Mesodermal cell (in vitro differentiated cells): Measurements from ENCODE around the gene NEGR1.

Experiments used
- H3K27ac ChIP-seq: 2 replicates; pipeline ENCODE4 v1.7.0; 2013; ENCODE audit warnings: mild to moderate bottlenecking, low read depth, low read length, moderate library complexity; ENCODE audit not compliant: severe bottlenecking
- H3K36me3 ChIP-seq: 2 replicates; pipeline ENCODE4 v1.7.1; 2013; ENCODE audit warnings: mild to moderate bottlenecking, low read length, moderate library complexity; ENCODE audit not compliant: control insufficient read depth, insufficient read depth
- H3K4me1 ChIP-seq: one replicate; pipeline ENCODE4 v1.7.1; 2013; ENCODE audit warnings: mild to moderate bottlenecking, low read length; ENCODE audit not compliant: insufficient read depth, control insufficient read depth, poor library complexity, severe bottlenecking
- H3K4me3 ChIP-seq: 2 replicates; pipeline ENCODE4 v1.7.0; 2013; ENCODE audit warnings: low read length, control low read depth, mild to moderate bottlenecking; ENCODE audit not compliant: insufficient read depth, poor library complexity, severe bottlenecking; ENCODE audit errors: extremely low read depth
- H3K9me3 ChIP-seq: 2 replicates; pipeline ENCODE4 v1.7.1; 2013; ENCODE audit warnings: mild to moderate bottlenecking, low read length, moderate library complexity; ENCODE audit not compliant: control insufficient read depth
- WGBS, 2 experiments: methylation state at CpG; one replicate each; pipeline ENCODE4 v1.1.5; 2013; ENCODE audit warnings: missing lambda C conversion rate in 2 of 2; ENCODE audit not compliant: insufficient coverage in 2 of 2; 5-methylcytosine and 5-hydroxymethylcytosine counted together

The NEGR1 gene

GRCh38 chr1:72051538-72051937 is 230.8 kb downstream of the NEGR1 start:
- 69 to 100% methylated on average over 2 of the region's 2 CpGs for WGBS, 2 experiments
- Histone ChIP-seq H3K4me3 (no peak overlapping the region), H3K27ac (no peak overlapping the region), H3K9me3 (no peaks in the 10 kb centered on the region), H3K36me3 (no peaks in the 10 kb centered on the region), H3K4me1 (no peaks in the 10 kb centered on the region)

GRCh38 chr1:72050551-72050950 is 231.8 kb downstream of the NEGR1 start:
- Histone ChIP-seq H3K36me3 (no peaks in the 10 kb centered on the region), H3K9me3 (no peaks in the 10 kb centered on the region), H3K27ac (no peak overlapping the region), H3K4me3 (no peak overlapping the region), H3K4me1 (no peaks in the 10 kb centered on the region)

GRCh38 chr1:72037745-72038343 is 244.5 kb downstream of the NEGR1 start:
- Histone ChIP-seq H3K27ac (no peak overlapping the region), H3K4me1 (no peaks in the 10 kb centered on the region), H3K4me3 (no peak overlapping the region), H3K36me3 (no peaks in the 10 kb centered on the region), H3K9me3 (no peaks in the 10 kb centered on the region)
- 0% methylated on average over 1 of the region's 3 CpGs; no CpG with 5 or more reads in 1 of the 2 experiments for WGBS, 2 experiments

GRCh38 chr1:72034827-72035226 is 247.5 kb downstream of the NEGR1 start:
- Histone ChIP-seq H3K4me1 (no peaks in the 10 kb centered on the region), H3K4me3 (no peak overlapping the region), H3K9me3 (no peaks in the 10 kb centered on the region), H3K36me3 (no peaks in the 10 kb centered on the region), H3K27ac (no peak overlapping the region)
- 84 to 89% methylated on average over 6 to 7 of the region's 9 CpGs for WGBS, 2 experiments

GRCh38 chr1:72023063-72023930 is 259.0 kb downstream of the NEGR1 start:
- WGBS, 2 experiments, result no CpG with 5 or more reads among the region's 4 CpGs
- H3K27ac ChIP-seq, result no peak overlapping the region
- H3K4me1 ChIP-seq, result no peaks in the 10 kb centered on the region
- H3K4me3 ChIP-seq, result no peak overlapping the region
- H3K36me3 ChIP-seq, result no peaks in the 10 kb centered on the region
- no peaks in the 10 kb centered on the region for H3K9me3 ChIP-seq

- 78 to 100% methylated on average over 1 to 2 of the region's 2 CpGs for WGBS, 2 experiments
- no peak overlapping the region for H3K27ac ChIP-seq
- H3K4me3 ChIP-seq, result no peak overlapping the region
- H3K36me3 ChIP-seq, result no peaks in the 10 kb centered on the region
- H3K4me1 ChIP-seq, result no peaks in the 10 kb centered on the region
- H3K9me3 ChIP-seq, result no peaks in the 10 kb centered on the region
Observed at GRCh38 chr1:72018562-72018961, 263.8 kb downstream of the NEGR1 start.

- Histone ChIP-seq H3K4me1 (peaks cover 2% of the 10 kb centered on the region), H3K27ac (no peak overlapping the region), H3K9me3 (no peaks in the 10 kb centered on the region), H3K4me3 (no peak overlapping the region), H3K36me3 (no peaks in the 10 kb centered on the region)
- WGBS, 2 experiments, result no CpG with 5 or more reads among the region's 1 CpG
Observed at GRCh38 chr1:72015006-72015405, 267.3 kb downstream of the NEGR1 start.

GRCh38 chr1:72013161-72013560 is 269.2 kb downstream of the NEGR1 start:
- WGBS, 2 experiments, result 60% methylated on average over 1 of the region's 1 CpG; no CpG with 5 or more reads in 1 of the 2 experiments
- Histone ChIP-seq H3K9me3 (no peaks in the 10 kb centered on the region), H3K4me1 (peaks cover 2% of the 10 kb centered on the region), H3K36me3 (no peaks in the 10 kb centered on the region), H3K4me3 (no peak overlapping the region), H3K27ac (no peak overlapping the region)

GRCh38 chr1:72011721-72012120 is 270.6 kb downstream of the NEGR1 start:
- H3K4me3 ChIP-seq, result no peak overlapping the region
- H3K36me3 ChIP-seq, result no peaks in the 10 kb centered on the region
- H3K4me1 ChIP-seq, result peaks cover 2% of the 10 kb centered on the region
- H3K27ac ChIP-seq, result no peak overlapping the region
- WGBS, 2 experiments, result 100% methylated on average over 3 of the region's 6 CpGs; no CpG with 5 or more reads in 1 of the 2 experiments
- no peaks in the 10 kb centered on the region for H3K9me3 ChIP-seq

GRCh38 chr1:72010094-72010431 is 272.3 kb downstream of the NEGR1 start:
- H3K9me3 ChIP-seq, result no peaks in the 10 kb centered on the region
- H3K4me3 ChIP-seq, result no peak overlapping the region
- H3K4me1 ChIP-seq, result peaks cover 2% of the 10 kb centered on the region
- no peaks in the 10 kb centered on the region for H3K36me3 ChIP-seq
- H3K27ac ChIP-seq, result no peak overlapping the region
- 100% methylated on average over 1 to 2 of the region's 3 CpGs for WGBS, 2 experiments
